SU-DHL-6 (cell line): Measurements from ENCODE around the gene UBR4.

Source experiments
- H2AFZ ChIP-seq: fragments of 200-600 bp; sonication (generic); 2 replicates; pipeline ENCODE4 v1.6.1; 2014; ENCODE audit warnings: low read depth, mild to moderate bottlenecking, moderate library complexity, mixed read lengths, antibody characterized with exemption, low read length; ENCODE audit not compliant: severe bottlenecking
- H3F3A ChIP-seq: fragments of 200-600 bp; shearing (Covaris generic); 2 replicates; pipeline ENCODE4 v1.6.0; 2016; ENCODE audit warnings: antibody characterized with exemption, mild to moderate bottlenecking; ENCODE audit not compliant: insufficient read depth
- H3K27ac ChIP-seq: fragments of 200-600 bp; sonication (generic); 2 replicates; pipeline ENCODE4 v1.5.1; 2016; ENCODE audit warnings: low read depth, mild to moderate bottlenecking, low read length, moderate library complexity, mixed read lengths
- H3K27me3 ChIP-seq: fragments of 200-600 bp; sonication (generic), shearing (Covaris generic); 2 replicates; pipeline ENCODE4 v1.6.0; 2014; ENCODE audit warnings: mild to moderate bottlenecking, low read length
- H3K36me3 ChIP-seq: fragments of 200-600 bp; sonication (generic); 2 replicates; pipeline ENCODE4 v1.6.1; 2014; ENCODE audit warnings: mild to moderate bottlenecking, low read length, mixed read lengths
- H3K4me2 ChIP-seq: fragments of 300-600, 200-600 bp; shearing (Covaris generic), sonication (generic); 2 replicates; pipeline ENCODE4 v1.6.0; 2014; ENCODE audit warnings: low read length, low read depth, mild to moderate bottlenecking; ENCODE audit not compliant: poor library complexity, severe bottlenecking
- H3K4me3 ChIP-seq: fragments of 200-600 bp; sonication (generic); 2 replicates; pipeline ENCODE4 v1.5.1; 2014; ENCODE audit warnings: antibody characterized with exemption, low read length, mild to moderate bottlenecking, mixed read lengths; ENCODE audit not compliant: insufficient read depth, poor library complexity, severe bottlenecking
- H3K79me2 ChIP-seq: fragments of 200-600 bp; sonication (generic); 2 replicates; pipeline ENCODE4 v1.6.1; 2014; ENCODE audit warnings: mild to moderate bottlenecking, low read length, moderate library complexity; ENCODE audit not compliant: insufficient read depth
- H3K9ac ChIP-seq: fragments of 200-600 bp; sonication (generic); 2 replicates; pipeline ENCODE4 v1.7.0; 2014; ENCODE audit warnings: mild to moderate bottlenecking, low read length
- H3K9me2 ChIP-seq: fragments of 200-600 bp; sonication (generic); replicated peaks from 2 replicates; pipeline ENCODE4 v1.6.1; 2014; ENCODE audit warnings: low read length; ENCODE audit not compliant: insufficient read depth
- H3K9me3 ChIP-seq: fragments of 200-600 bp; sonication (generic); 2 replicates; pipeline ENCODE4 v1.6.1; 2014; ENCODE audit warnings: low read length, mixed read lengths; ENCODE audit not compliant: insufficient read depth
- H4K20me1 ChIP-seq: fragments of 200-600 bp; sonication (generic); 2 replicates; pipeline ENCODE4 v1.6.1; 2014; ENCODE audit warnings: low read depth, mild to moderate bottlenecking, antibody characterized with exemption, low read length, moderate library complexity, mixed read lengths
- CTCF ChIP-seq: fragments of 200-600 bp; sonication (generic); IDR thresholded peaks from one replicate; pipeline ENCODE4 v1.5.1; 2017; ENCODE audit warnings: antibody characterized with exemption, mild to moderate bottlenecking, low read length, moderate library complexity; ENCODE audit not compliant: insufficient read depth, poor library complexity, severe bottlenecking
- EZH2phosphoT487 ChIP-seq: fragments of 200-600 bp; sonication (generic), shearing (Covaris generic); conservative IDR thresholded peaks from 2 replicates; pipeline ENCODE4 v1.6.1; 2018; ENCODE audit warnings: mild to moderate bottlenecking, antibody characterized with exemption, low read length, moderate library complexity, mixed read lengths

UBR4 gene

GRCh38 chr1:19088717-19089442 is 121.2 kb downstream of the UBR4 start:
- Histone ChIP-seq H3K27ac (no peak overlapping the region), H3K4me3 (no peak overlapping the region), H3K9me3 (no peaks in the 10 kb centered on the region), H3K36me3 (peaks cover 19% of the 10 kb centered on the region; the same call in 1 of the 2 replicates), H4K20me1 (no peaks in the 10 kb centered on the region), H3K79me2 (no peaks in the 10 kb centered on the region), H3K9me2 (no peaks in the 10 kb centered on the region), H3K4me2 (no peak overlapping the region), H3K27me3 (no peaks in the 10 kb centered on the region), H3F3A (no peaks in the 10 kb centered on the region), H3K9ac (no peak overlapping the region), H2AFZ (no peak overlapping the region)
- no peak for TF ChIP-seq EZH2phosphoT487
- TF ChIP-seq CTCF: no peak

DNA sequence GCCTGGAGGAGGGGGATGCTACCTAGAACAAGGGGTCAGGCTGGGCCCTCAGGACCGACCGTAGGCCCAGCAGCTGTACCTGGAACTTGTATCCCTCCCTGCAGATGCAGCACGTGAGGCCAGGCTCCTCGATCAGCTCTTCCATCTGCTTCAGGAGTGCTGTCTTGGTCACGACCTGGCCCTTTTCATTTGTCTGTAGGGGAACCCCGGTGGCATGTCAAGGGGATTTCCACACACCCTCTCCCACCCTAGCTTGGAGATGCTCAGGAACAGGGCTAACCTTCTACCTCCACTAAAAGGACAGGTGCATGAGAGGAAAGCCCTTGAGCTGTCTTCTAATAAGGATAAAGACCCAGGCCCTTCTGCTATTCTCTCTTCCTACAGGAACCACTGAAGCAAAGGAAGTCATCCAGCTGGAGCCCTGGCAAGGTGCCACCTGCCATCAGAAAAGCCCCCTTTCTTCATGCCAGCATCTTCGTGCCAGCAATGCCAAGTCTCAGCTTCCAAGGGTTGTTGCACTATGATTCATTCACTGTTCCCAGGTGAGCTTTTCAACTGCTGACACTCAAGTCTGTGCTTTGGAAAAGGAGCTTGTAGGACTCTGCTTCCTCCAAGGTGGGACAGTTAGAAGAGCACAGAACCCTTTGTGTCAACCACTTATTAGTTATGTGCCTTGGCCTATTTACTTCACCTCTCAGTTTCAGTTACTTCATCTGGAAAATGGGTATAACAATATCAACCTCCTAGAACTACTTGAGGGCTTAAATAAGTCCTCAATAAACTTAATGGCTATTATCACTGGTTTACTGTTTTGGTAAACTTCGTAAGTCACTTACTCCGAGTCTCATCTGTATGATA is 122.1 kb downstream of the UBR4 start:
- Histone ChIP-seq H3K27ac (no peak overlapping the region), H3K36me3 (peaks cover 20% of the 10 kb centered on the region; the same call in 1 of the 2 replicates), H3K4me3 (no peak overlapping the region), H3K9me3 (no peaks in the 10 kb centered on the region), H3K79me2 (no peaks in the 10 kb centered on the region), H3K4me2 (no peak overlapping the region), H2AFZ (no peak overlapping the region), H4K20me1 (no peaks in the 10 kb centered on the region), H3K9ac (no peak overlapping the region), H3K9me2 (no peaks in the 10 kb centered on the region), H3K27me3 (no peaks in the 10 kb centered on the region), H3F3A (no peaks in the 10 kb centered on the region)
- no peak for TF ChIP-seq EZH2phosphoT487
- TF ChIP-seq CTCF: no peak

DNA sequence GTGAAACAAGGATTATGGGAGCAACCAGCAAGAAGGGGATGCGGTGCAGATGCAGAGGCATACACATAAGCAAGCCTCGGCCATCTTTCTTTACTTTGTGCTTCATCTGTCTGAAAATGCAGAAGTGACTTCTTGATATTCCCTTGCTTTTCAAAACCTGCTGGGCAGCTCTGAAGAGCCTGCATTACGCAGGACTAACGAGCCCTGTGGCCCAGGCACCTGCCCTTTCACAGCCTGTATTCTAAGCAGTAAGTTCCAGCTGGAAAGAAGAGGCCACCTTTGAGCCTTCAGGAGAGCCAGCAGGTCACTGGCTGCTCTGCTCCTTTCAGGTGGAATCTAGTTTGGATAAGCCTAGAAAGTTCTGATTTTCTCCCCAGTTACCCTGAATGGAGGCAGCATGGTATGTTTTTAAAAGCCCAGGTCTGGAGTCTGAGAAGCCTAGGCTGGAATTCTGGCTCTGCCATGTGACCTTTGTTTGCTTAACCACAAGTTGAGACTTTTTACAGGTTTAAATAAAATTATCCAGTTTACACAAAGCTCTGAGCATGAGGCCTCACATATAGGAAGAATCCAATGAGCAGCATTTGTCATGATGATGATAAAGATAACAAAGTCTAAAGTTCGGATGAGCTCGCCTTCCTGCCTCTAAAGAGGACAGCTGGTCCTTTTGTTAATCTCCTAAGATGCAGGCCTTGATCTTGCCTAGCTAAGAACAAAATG is 122.9 kb downstream of the UBR4 start:
- no peak for TF ChIP-seq EZH2phosphoT487
- TF ChIP-seq CTCF: no peak
- H3K36me3 ChIP-seq: peaks cover 20% of the 10 kb centered on the region; the same call in 1 of the 2 replicates
- H3K27me3 ChIP-seq: no peaks in the 10 kb centered on the region
- no peaks in the 10 kb centered on the region for H4K20me1 ChIP-seq
- no peak overlapping the region for H2AFZ ChIP-seq
- H3K79me2 ChIP-seq: no peaks in the 10 kb centered on the region
- H3F3A ChIP-seq: no peaks in the 10 kb centered on the region
- H3K4me3 ChIP-seq: no peak overlapping the region
- H3K27ac ChIP-seq: no peak overlapping the region
- no peak overlapping the region for H3K4me2 ChIP-seq
- H3K9me3 ChIP-seq: no peaks in the 10 kb centered on the region
- no peaks in the 10 kb centered on the region for H3K9me2 ChIP-seq
- no peak overlapping the region for H3K9ac ChIP-seq
